Measurements from ENCODE around the gene MT1F.

GRCh38 chr16:56700195-56700594 is 42.4 kb downstream of the MT1F start:
- TF ChIP-seq, protein P1, sequence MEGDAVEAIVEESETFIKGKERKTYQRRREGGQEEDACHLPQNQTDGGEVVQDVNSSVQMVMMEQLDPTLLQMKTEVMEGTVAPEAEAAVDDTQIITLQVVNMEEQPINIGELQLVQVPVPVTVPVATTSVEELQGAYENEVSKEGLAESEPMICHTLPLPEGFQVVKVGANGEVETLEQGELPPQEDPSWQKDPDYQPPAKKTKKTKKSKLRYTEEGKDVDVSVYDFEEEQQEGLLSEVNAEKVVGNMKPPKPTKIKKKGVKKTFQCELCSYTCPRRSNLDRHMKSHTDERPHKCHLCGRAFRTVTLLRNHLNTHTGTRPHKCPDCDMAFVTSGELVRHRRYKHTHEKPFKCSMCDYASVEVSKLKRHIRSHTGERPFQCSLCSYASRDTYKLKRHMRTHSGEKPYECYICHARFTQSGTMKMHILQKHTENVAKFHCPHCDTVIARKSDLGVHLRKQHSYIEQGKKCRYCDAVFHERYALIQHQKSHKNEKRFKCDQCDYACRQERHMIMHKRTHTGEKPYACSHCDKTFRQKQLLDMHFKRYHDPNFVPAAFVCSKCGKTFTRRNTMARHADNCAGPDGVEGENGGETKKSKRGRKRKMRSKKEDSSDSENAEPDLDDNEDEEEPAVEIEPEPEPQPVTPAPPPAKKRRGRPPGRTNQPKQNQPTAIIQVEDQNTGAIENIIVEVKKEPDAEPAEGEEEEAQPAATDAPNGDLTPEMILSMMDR (IDR thresholded peaks at IDR 0.05), result no peak
- TF ChIP-seq POLR2A (IDR thresholded peaks at IDR 0.05), result no peak
